ENCODE results near the gene BBX. TPM values are rescaled to one million over a fixed set of nuclear protein-coding genes. Genes with fewer than 3 reads are reported as not detected.

The BBX gene
- total RNA-seq, 1 donor from 2014 or later, result 62.3 TPM

- no peak for ATAC-seq
- intact Hi-C loops (cut with DNase I), result no loop called here
These were observed 242.8 kb downstream of the BBX start for GRCh38 chr3:107765524-107765923.

GRCh38 chr3:107767897-107768605 is 245.3 kb downstream of the BBX start:
- intact Hi-C loops (cut with DNase I), result no loop called here
- DNase-seq, result no peak

More at GRCh38 chr3:107765524-107765923, 242.8 kb downstream of the BBX start:
- TF ChIP-seq, protein P1, sequence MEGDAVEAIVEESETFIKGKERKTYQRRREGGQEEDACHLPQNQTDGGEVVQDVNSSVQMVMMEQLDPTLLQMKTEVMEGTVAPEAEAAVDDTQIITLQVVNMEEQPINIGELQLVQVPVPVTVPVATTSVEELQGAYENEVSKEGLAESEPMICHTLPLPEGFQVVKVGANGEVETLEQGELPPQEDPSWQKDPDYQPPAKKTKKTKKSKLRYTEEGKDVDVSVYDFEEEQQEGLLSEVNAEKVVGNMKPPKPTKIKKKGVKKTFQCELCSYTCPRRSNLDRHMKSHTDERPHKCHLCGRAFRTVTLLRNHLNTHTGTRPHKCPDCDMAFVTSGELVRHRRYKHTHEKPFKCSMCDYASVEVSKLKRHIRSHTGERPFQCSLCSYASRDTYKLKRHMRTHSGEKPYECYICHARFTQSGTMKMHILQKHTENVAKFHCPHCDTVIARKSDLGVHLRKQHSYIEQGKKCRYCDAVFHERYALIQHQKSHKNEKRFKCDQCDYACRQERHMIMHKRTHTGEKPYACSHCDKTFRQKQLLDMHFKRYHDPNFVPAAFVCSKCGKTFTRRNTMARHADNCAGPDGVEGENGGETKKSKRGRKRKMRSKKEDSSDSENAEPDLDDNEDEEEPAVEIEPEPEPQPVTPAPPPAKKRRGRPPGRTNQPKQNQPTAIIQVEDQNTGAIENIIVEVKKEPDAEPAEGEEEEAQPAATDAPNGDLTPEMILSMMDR (IDR thresholded peaks at IDR 0.05), result no peak
- no peaks in the 10 kb centered on the region for H3K27me3 ChIP-seq
- H3K9me3 ChIP-seq, result no peaks in the 10 kb centered on the region
- no peaks in the 10 kb centered on the region for H3K4me1 ChIP-seq
- no peak overlapping the region for H3K27ac ChIP-seq
- H3K36me3 ChIP-seq, result no peaks in the 10 kb centered on the region
- H3K4me3 ChIP-seq, result no peak overlapping the region
- DNase-seq, result no peak

GRCh38 chr3:107769882-107770281 is 247.1 kb downstream of the BBX start:
- H3K9me3 ChIP-seq, result no peaks in the 10 kb centered on the region
- H3K27ac ChIP-seq, result no peak overlapping the region
- TF ChIP-seq, protein P1 (IDR thresholded peaks at IDR 0.05), result no peak
- H3K36me3 ChIP-seq, result peaks cover 19% of the 10 kb centered on the region
- no peak overlapping the region for H3K4me3 ChIP-seq
- intact Hi-C loops (cut with DNase I), result no loop called here
- no peaks in the 10 kb centered on the region for H3K27me3 ChIP-seq
- H3K4me1 ChIP-seq, result no peaks in the 10 kb centered on the region
- no peak for ATAC-seq
- no peak for DNase-seq

More at GRCh38 chr3:107767897-107768605, 245.3 kb downstream of the BBX start:
- Histone ChIP-seq H3K36me3 (peaks cover 3% of the 10 kb centered on the region), H3K27me3 (no peaks in the 10 kb centered on the region), H3K9me3 (no peaks in the 10 kb centered on the region), H3K4me1 (no peaks in the 10 kb centered on the region), H3K27ac (no peak overlapping the region), H3K4me3 (no peak overlapping the region)
- TF ChIP-seq, protein P1 (IDR thresholded peaks at IDR 0.05), result no peak
- no peak for ATAC-seq

GRCh38 chr3:107772016-107772415 is 249.3 kb downstream of the BBX start:
- intact Hi-C loops (cut with DNase I), result no loop called here

DNA sequence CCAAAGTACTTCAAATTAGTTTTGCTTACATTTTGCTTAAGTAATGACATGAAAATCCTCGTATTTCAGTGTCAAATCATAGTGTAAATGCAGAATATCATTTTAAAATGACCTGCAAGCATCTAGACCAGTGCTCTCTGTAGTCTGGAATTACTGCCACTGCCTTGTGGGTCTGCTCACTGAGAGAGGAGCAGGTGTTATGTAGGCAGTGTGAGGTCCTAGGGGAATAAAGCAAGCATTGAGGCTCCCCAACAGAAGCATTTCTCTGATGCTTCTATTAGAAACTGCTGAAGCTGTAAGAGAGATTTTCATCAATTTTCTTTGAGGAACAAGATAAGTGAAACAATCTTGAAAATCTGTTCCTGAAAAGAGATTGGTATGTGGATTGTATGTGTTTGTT is 253.2 kb downstream of the BBX start:
- H3K4me3 ChIP-seq, result no peak overlapping the region
- peaks cover 37% of the 10 kb centered on the region for H3K36me3 ChIP-seq
- H3K27ac ChIP-seq, result no peak overlapping the region
- DNase-seq (no peak), ATAC-seq (no peak)
- H3K4me1 ChIP-seq, result no peaks in the 10 kb centered on the region
- intact Hi-C loops (cut with DNase I), result no loop called here
- no peaks in the 10 kb centered on the region for H3K27me3 ChIP-seq
- TF ChIP-seq, protein P1 (IDR thresholded peaks at IDR 0.05), result no peak
- no peaks in the 10 kb centered on the region for H3K9me3 ChIP-seq

More at GRCh38 chr3:107772016-107772415, 249.3 kb downstream of the BBX start:
- DNase-seq, result no peak
- H3K4me1 ChIP-seq, result no peaks in the 10 kb centered on the region
- H3K36me3 ChIP-seq, result peaks cover 21% of the 10 kb centered on the region
- H3K9me3 ChIP-seq, result no peaks in the 10 kb centered on the region
- H3K27ac ChIP-seq, result no peak overlapping the region
- H3K4me3 ChIP-seq, result no peak overlapping the region
- ATAC-seq, result no peak
- H3K27me3 ChIP-seq, result no peaks in the 10 kb centered on the region
- TF ChIP-seq, protein P1 (IDR thresholded peaks at IDR 0.05), result no peak
